C4-2B (cell line): ENCODE data around the gene EVC2.

ENCODE experiments used
- ZFX ChIP-seq: fragments of 450-650 bp; IDR thresholded peaks from 2 replicates; pipeline ENCODE4 v1.6.1; 2017
- TF ChIP-seq, protein P1 (sequence below): fragments of 450-650 bp; conservative IDR thresholded peaks from 2 replicates; pipeline ENCODE4 v1.5.1; 2017; ENCODE audit warnings: mild to moderate bottlenecking

GRCh38 chr4:5742388-5742787 is 34.0 kb upstream of the EVC2 start:
- TF ChIP-seq, protein P1, sequence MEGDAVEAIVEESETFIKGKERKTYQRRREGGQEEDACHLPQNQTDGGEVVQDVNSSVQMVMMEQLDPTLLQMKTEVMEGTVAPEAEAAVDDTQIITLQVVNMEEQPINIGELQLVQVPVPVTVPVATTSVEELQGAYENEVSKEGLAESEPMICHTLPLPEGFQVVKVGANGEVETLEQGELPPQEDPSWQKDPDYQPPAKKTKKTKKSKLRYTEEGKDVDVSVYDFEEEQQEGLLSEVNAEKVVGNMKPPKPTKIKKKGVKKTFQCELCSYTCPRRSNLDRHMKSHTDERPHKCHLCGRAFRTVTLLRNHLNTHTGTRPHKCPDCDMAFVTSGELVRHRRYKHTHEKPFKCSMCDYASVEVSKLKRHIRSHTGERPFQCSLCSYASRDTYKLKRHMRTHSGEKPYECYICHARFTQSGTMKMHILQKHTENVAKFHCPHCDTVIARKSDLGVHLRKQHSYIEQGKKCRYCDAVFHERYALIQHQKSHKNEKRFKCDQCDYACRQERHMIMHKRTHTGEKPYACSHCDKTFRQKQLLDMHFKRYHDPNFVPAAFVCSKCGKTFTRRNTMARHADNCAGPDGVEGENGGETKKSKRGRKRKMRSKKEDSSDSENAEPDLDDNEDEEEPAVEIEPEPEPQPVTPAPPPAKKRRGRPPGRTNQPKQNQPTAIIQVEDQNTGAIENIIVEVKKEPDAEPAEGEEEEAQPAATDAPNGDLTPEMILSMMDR = no peak
- no peak for TF ChIP-seq ZFX
